SH-SY5Y (cell line): Measurements from ENCODE around the gene HECTD2.

Experiments
- GATA2 ChIP-seq: IDR thresholded peaks from 2 replicates; pipeline ENCODE4 v1.6.1; 2011; ENCODE audit warnings: mild to moderate bottlenecking, low read depth, low read length
- GATA3 ChIP-seq: IDR thresholded peaks from 2 replicates; pipeline ENCODE4 v1.6.1; 2011; ENCODE audit warnings: low read depth, mild to moderate bottlenecking, low read length, moderate library complexity

DNA sequence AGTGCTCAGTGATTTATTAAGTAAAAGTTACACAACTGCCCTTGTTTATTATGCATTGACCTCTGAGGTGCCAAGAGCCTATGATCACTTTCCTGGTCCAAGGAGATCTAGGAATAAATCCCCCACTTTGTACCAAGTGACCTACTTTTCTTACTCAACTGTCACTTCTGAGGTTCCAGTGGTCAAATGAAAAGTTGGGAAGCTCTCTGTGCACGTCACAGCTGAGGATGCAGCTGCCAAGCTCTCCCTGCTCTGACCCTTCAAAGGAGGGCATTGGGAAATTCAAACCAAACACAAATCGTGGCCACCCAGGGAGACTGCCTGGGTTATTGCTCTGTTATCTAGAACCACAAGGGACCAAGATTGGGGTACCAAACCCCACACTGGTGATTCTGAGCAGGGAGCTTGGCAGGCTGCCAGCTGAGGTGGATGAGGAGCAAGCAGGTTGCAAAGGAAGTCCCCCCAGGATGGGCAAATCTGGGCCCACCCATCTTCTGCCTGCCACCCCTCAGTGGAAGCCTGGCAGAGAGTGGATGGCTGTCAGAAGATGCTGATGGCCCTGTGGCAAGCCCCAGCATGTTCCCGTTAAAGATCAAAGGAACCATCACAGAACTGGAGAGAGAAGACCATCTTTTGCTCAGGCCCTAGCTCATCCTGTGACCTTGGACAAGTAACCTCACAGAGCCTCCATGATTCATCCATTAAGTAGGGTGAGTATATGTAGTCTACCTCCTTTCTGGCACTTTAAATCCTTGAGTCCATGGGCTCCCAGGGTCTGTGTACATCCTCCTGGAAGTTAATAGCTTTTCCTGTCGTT lies 116.0 kb downstream of the HECTD2 start:
- no peak for TF ChIP-seq GATA2
- no peak for TF ChIP-seq GATA3
